RKO (cell line): Measurements from ENCODE around the gene PNKP.

Experiments
- DNase-seq: peaks from one replicate; pipeline ENCODE4 v3.0.0-alpha.2; 2016; ENCODE audit warnings: low spot score

PNKP gene

DNA sequence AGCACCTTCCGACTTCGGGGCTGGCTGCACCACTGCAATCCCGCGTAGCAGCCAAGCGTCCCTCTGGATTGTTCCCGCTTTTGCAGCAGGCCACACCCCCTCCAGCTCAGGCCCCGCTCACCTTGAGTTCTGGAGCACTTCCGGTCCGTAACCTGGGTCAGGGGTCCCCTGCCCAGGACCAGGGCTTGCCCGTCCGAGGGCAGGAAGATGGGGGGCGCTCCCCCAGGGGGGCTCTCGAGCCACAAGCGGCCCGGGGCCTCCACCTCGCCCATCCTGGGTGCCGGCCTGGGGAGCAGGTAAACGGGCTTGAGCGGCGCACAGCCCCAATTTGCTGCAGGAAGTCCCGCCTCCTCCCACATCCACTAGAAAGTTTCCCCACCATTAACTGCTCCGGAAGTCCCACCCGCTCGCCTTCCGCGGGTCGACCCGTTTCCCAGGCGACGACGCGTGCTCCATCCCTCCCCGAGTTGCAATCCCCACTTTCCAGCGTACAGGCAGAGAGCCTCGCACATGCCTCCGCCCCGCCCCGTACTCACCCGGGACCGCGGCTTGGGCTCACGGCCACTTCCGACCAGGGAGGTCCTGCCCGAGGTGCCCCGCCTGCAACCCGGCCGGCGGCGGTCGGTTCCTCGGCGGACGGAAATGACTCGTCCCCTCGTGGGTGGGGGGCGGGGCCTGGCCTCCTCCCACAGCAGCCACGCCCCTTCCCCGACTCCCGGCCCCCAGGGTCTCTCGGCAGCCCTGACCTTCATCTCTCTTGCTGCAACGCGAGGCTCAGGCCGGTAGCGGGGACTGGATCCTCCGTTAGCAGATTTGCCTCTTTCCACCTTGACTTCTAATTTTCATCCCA is at the start of gene PNKP:
Gene PNKP (minus strand): TSS at position 644 of the 850 bp plus-strand sequence. CDS start 372 bp downstream, at position 272.
- DNase-seq: peak; percentile 91

DNA sequence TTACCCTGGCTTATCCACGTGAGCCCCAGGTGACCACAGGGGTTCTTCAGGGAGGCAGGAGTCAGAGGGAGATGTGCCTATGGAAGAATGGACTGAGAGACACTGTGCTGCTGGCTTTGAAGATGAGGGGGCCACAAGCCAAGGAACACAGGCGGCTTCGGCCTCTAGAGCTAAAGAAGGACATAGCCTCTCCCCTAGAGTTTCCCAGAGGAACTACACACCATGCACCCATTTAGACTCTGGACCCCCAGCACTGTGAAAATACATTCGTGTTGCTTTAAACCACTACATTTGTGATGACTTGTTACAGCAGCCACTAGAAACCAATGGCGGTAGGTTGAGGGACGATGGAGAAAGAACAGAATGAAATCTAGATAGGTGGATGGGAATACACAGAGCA is 47.9 kb upstream of the PNKP start:
- DNase-seq: no peak

DNA sequence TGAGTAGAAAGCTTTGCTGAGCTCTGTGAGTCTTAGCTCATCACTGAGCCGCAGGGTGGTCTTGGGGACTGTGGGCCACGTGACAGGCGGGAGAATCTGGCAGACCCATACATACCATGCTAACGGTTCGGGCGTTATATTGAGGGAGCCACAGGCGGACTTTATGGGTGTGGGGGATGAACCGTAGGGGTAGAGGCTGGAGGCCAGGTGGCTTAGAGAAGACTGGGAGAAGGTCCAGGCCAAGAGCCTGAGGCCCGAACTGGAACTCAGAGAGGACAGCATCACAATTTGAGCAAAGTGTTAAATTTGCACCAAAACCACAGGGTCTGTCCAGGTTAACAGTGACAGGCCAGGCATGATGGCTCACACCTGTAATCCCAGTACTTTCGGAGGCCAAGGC is 46.3 kb upstream of the PNKP start:
- DNase-seq: no peak

DNA sequence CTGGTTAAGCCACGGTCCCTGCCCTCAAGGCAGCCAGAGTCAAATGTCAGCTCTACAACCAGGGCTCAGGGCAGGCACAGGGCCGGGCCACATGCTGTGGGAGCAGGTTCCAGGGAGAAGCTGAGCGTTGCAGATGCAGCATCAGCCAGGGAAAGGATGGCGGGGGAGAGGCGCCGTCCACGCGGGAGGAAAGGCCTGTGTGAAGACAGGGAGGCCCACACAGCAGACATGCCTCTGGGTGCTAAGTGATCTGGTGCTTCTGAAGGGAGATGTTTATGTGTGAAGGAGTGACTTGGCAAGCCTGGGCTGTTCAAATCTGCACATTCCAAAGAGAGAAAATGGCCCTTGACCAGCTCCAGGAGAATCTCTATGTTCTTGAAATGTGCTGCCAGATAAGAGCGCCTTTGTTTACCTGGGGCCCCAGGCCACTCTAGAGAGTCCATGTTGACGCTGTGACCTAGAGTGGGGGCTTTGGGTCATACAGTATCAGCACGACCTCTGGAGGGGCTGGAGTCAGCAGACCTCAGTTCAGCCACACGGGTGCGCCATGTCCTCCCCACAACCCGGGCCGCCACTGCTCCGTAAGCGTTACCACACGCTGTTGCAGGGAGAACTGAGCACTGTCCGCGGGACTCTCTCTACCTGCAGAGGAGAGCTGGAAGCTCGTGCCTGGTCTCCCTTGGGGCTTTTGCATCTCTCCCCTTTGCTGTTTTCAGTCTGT is 45.7 kb upstream of the PNKP start:
- no peak for DNase-seq

DNA sequence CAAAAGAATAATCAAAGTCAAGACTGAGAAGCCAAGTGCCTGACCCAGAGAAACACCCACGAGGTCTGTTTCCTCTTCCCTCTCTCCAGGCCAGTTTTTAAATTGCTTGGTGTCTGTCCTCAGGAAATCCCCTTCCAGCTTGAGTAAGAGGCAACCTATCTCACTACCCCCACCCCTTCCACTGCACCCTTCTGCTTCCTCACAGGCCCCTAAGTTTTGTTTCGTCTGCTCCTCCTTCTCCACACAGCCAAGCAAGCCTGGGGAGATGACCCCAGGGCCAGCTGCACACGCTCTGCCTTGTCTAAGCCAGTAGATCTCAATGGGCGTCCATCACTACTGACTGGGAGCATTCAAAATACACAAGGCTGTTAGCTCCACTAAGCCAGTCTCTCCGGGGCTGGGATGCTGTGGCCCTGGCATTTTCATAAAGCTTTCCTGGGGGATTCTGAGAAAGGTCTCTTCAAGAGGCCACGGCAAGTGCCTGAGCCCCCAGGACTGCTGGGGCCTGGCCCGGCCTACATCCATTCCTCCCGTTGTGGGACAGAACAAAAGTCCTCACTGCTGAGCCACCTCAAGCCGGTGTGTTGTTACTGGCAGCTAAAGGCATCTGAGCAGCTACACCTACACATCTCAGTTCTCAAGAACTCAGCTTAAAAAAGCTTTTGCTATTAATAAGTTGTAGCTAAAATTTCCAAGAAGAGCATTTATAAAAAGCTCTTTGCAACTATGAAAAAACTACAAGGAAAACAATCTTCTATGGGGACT is 44.2 kb upstream of the PNKP start:
- DNase-seq: no peak

DNA sequence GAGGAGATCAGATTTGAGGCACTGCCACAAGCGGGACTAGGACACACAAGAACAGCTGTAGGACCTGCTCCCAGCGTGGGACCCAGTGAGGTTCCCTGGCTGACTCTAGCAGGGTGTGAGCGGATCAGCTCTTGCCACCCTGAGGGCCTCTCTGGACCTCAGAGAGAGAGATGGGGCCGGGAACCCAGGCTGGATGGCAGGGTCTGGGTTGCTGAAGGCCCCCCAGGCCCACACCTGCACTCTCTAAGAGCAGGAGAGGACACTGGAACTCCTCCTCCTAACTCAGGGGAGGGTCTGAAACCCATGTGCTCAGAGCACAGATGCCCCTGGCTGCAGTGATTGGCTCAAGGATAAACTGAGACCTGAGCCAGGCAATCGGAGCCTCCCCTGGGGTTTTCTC is 42.8 kb upstream of the PNKP start:
- no peak for DNase-seq

DNA sequence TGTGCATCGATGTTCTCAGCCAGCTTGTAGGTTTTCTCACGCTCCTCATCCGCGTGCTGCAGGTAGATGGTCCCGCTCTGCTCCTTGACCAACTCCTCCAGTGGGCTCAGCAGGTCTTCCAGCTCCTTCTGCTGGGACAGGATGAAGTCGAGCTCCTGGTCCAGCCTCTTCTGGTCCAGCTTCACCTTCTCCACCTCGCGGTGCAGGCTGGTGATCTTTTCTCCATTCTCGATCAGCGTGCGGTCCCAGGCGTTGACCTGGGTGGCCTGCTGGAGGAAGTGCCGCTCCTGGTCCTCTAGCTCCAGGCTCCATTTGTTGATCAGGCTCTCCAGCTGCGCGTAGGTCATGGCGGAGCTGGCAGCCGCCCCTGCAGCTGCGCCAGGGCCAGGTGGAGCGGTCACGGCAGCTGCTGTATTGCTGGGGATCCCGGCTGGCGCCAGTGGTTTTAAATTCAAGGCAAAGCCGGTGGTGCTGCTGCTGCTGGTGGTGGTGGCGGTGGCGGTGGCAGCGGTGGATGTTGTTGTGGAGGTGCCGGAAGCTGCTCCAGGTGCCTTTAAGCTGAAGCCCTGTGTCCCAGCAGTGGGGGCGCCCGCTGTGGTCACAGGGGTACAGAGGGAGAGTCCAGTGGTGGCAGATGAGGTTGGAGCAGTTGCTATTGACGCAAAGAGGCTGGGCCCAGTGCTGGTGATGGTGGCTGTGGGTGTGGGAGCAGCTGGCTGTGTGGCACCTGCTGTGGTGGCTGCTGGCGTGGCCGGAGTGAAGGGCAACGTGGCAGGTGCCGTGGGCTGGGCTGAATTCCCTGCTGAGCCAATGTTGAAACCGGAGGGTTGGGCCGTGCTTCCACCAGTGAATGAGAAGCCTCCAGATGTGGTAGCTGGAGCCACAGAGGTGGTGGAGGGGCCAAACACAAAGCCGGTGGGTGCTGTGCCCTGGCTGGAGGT is 41.4 kb upstream of the PNKP start:
- no peak for DNase-seq

DNA sequence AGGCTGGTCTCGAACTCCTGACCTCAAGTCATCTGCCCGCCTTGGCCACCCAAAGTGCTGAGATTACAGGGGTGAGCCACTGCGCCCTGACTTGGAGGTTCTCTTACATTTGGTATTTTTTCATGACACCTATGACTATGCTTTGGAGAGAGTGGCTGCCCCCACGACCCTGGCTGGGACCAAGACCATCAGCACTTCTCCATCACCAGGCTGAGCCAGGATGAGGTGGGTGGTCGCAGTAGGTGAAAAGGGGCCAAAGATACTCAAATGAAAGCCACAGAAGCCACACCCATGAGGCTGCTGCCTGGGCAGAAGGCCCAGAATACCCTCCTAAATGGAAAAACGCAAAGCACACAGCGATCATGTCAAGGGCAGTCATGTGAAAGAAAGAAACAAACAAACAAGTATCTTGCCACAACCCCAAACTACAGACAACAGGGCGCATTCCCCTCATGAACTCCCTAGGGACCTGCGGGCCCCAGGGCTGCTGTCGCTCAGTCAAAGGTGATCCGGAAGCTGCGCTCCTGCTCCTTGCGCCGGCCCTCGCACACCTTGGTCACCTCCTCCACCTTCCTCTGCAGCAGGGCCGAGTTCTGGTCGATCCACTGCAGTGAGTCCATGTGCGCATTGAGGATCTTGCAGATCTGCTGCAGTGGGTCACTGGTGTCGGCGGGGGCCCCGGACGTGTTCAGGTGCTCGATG is 40.5 kb upstream of the PNKP start:
- no peak for DNase-seq

DNA sequence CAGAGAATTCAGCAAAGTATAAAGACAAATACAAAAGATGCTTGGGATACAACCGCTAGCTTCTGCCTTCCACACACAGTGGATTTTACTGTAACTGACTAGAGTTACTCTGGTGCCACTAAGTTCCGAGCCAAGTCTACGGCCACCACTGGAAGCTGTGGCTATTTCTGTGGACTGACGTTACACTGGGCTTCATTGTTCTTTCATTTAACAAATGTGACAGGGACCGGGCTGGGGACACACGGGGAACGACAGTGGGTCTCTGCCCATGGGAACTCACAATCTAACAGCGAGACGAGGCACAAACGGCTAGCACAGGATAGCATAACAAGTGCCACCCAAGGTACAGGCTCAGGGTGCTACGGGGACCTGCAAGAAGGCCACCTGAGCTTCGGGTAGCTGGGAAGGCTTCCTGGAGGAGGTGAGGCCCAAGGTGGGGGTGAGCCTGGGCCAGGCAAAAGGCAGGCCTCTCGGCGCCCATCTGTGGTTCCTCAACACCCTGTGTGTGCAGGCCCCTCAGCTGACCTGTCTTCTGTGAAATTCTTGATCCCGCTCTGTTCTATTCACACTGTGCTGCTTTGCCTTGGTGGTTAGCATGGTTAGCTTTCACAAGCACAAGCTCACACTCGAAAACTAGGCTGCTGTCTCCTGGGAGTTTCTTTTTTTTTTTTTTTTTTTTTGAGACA is 39.6 kb upstream of the PNKP start:
- no peak for DNase-seq

DNA sequence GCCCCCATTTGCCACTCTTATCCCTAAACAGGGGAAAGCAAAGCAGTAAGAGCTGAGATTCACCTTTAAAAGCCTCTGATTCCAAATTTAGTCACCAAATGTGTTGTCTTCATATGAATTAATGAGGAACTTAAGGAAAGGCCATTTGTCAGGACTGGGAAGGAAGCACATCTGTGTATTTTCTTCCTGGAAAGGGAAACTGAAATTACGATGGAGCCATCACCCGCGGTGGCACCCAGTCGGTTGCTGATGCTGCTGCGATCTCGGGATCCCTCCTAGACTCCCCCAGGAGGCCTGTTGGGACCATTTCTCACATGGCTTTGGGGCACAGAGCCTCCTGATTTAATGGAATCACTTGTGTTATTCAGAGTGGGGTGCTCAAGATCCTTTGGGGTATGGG is 36.8 kb upstream of the PNKP start:
- no peak for DNase-seq

DNA sequence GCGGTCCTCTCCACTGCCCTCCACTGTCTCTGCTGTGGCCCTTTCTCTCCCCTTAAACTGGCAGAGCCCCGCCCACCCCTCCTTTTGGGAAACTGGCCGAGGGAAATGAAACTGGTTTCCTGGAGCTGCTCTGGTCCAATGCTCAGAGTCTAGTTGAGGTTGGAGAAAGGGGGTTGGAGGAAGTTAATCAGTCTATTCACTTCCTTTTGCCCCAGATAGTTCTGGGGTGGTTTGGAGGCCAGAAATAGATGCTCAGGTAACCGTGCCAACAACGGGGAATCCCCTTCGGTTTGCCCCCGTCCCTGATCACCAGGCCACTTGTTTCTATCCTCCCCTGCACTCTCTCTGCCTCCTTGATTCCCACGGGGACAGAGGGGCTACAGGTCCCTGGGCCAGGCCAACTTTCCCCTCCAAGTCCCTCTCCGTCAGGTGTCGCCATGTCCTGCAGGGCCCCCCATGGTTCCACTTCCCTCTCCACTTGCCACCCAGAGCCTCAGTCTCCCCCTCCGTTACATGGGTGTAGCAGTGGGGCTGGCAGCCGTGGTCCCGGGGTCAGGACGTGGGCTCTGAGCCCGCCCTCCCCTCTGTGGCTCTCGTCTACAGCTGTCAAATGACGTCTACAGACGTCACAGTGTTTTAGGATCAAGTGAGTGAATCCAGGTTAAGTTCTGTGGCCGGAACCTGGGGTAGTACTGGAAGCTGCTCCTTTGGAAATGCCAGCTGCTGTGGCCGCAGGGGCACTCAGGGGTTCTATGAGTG is 29.7 kb upstream of the PNKP start, which contains the start of gene IL4I1:
Gene IL4I1 (minus strand): TSS at position 25 of the 759 bp plus-strand sequence. CDS start 727 bp downstream, outside the sequence.
- no peak for DNase-seq

DNA sequence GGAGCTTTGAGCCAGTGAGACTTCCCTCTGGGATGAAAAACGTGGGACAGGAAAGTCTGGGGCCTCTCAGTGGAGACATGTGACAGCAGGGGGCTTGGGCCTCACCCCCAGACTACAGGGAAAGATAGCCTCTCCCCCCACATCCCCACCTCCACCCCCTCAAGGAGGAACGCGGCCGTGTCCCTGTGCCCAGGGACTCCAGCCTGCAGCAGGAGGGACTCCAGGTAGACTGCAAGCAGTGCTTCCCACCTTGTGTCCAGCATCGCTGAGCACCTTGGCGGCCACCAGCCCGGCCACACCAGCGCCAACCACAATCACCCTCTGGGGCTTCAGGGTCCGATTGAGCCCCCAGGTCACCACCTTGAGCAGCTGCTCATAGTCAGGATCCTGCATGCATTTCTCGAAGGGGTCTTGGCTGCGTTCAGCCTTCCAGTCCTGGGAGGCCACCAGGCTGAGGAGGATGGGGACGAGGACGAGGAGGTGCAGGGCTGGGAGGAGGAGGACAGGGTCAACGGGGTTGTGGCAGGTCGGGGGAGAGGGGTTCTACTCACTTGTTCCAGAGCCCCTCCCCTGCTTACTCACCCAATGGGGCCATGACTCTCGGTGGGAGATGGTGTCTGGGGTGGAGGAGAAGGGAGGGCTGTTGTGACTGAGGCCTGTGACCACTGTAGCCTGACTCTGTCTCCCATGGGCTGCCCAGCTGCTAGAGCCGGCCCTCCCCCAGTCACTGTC is 28.4 kb upstream of the PNKP start:
- DNase-seq: no peak

DNA sequence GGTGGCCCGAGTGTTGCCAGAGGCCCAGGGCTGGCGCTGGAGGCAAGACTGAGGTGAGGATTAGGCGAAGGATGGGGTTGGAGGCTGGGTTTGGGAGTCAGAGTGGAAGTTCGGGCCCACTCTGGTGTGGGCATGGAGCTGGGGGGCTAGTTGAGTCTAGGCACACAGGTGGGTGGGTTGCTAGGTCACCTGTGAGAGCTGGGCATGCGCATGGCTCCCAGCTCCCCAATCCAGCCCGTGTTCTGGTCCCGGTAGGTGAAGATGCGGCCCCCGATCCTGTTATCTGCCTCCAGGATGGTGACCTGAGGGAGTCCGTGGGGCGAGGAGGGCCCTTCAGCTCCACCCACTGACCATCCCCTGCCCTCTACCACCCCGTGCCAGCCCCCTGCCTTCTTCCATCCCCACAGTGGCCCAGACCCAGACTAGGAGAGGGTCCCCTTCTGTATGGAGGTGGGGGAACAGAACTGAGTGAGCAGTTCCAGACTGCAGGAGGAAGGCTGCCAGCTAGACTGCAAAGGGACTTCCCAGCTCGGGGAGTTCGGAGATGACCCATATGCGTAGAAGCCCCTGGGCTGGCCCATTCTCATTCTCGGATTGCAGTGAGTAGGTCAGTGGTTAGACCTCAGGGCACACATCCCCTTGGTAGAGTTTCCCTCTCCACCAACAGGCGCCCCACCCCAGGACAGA is 27.6 kb upstream of the PNKP start:
- no peak for DNase-seq

DNA sequence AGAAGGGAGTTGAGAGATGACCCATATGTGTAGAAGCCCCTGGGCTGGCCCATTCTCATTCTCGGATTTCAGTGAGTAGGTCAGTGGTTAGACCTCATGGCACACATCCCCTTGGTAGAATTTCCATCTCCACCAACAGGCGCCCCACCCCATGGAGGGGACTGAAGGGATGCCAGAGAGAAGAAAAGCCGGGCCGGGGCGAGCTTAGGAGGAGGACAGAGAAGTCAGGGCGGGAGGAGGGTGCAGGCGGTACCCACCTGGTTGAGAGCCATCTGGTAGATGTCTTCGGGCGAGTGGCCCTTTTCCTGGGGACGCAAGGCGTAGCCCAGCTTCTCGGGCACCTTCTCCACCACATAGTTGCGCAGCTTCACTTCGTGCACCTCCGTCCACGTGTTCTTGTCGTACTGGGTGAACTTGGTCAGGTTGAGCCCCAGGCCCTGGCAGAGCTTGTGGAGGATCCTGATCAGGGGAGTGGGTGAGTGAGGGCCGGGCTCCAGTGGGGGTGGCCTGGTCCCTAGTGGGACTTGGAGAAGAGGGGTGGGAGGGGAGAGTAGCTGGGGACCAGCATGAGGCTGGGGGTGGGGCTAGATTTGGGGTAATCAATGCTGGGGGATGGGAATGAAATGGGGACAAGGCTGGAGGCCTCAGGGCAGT is 26.8 kb upstream of the PNKP start:
- DNase-seq: no peak

DNA sequence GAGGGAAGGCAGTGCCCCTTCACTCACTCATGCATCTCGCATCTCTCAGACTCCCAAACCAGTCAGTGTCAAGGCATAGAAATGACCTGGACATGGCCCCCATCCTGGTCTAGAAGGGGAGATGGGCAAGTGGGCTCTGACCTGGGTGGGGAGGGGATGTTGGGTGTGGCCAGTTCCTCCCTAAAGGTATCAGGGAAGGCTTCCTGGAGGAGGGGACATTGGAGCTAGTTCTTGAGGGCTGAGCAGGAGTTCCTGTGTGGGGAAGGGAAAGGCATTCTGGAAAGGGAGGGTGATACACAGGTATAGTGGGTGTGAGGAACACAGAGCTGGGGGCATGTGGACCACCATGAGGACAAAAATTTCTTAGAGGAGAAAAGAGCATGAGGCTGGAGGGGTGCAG is 25.3 kb upstream of the PNKP start:
- DNase-seq: no peak

DNA sequence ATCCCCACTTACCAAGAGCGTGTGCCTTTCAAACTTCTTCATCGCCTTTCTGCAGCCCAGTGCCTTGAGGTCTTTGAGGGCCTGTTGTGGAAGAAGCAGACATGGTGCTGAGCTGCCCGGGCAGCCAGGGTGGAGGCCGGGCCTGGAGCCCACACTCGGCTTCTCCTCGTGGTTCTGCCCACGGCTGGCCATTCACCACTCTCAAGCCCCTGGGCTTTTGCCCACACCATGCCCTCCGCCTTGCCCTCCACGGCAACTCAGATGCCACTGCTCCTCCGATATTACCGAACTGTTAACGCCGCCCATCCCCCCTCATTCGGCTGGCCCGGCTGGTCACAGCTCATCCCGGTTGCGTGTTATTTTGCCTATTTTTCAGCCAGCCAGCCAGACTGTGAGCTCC is 24.0 kb upstream of the PNKP start:
- DNase-seq: no peak
